HepG2 (cell line): ENCODE results near the gene CLIC4. TPM values are rescaled to one million over a fixed set of nuclear protein-coding genes. Genes with fewer than 3 reads are reported as not detected.

Experiments used
- ATAC-seq: fragments of 200-7000 bp; cut with Tn5 transposase; 3 replicates; pipeline ENCODE4 v1.9.1; 2020; ENCODE audit warnings: mild to moderate bottlenecking, moderate library complexity
- BruUV-seq: library from RNA; stranded (reverse); fragments of 400-500 nt; replicated peaks from 2 replicates; lab custom pipeline; 2021; lab: Mats Ljungman, UMichigan
- CTCF ChIA-PET: fragments of 300-600 bp; formaldehyde crosslinking; extraction: SDS; loops from one replicate; lab custom pipeline; 2021; ENCODE audit warnings: low total read pairs, inconsistent platforms, low intra/inter-chr PET ratio; lab: Yijun Ruan, JAX
- POLR2A ChIA-PET: fragments of 350-600 bp; sonication (Branson Sonifier 250); formaldehyde crosslinking; loops from one replicate; lab custom pipeline; 2020; ENCODE audit warnings: antibody characterized with exemption, inconsistent platforms; lab: Yijun Ruan, JAX
- DNase-seq: peaks from one replicate; pipeline ENCODE4 v3.0.0-alpha.2; 2015; ENCODE audit warnings: low spot score
- FAIRE-seq: peaks from 3 replicates; lab custom pipeline; 2011; peaks lifted over from hg19 to GRCh38; lab: Jason Lieb, UNC
- H2AFZ ChIP-seq: one replicate; pipeline ENCODE4 v1.6.1; 2011; ENCODE audit warnings: low read length, inconsistent platforms
- H3K27ac ChIP-seq: fragments of 300-600 bp; 3 replicates; pipeline ENCODE4 v1.8.0; 2011; ENCODE audit warnings: mixed run types, mild to moderate bottlenecking, mixed read lengths, low read length, inconsistent platforms; ENCODE audit not compliant: insufficient read depth; ENCODE audit errors: extremely low read length
- H3K27me3 ChIP-seq, 2 experiments: fragments of 200-600 bp in 1 of 2; 2 replicates in 1 of 2; 3 replicates in 1 of 2; pipeline versions ENCODE4 v1.6.0 to v1.8.0; 2011; ENCODE audit warnings: low read length in 2 of 2, mild to moderate bottlenecking in 2 of 2, moderate library complexity in 2 of 2, inconsistent platforms in 1 of 2; ENCODE audit not compliant: insufficient read depth in 2 of 2, control insufficient read depth in 1 of 2
- H3K36me3 ChIP-seq, 2 experiments: fragments of 200-600 bp in 1 of 2; replicated peaks in 1 of 2; 2 replicates in 1 of 2; 3 replicates in 1 of 2; pipeline versions ENCODE4 v1.5.1 to v1.8.0; 2011; ENCODE audit warnings: low read length in 2 of 2, inconsistent platforms in 1 of 2; ENCODE audit not compliant: insufficient read depth in 2 of 2, control insufficient read depth in 1 of 2
- H3K4me1 ChIP-seq: 2 replicates; pipeline ENCODE4 v1.5.1; 2012; ENCODE audit warnings: low read length, inconsistent platforms; ENCODE audit not compliant: insufficient read depth
- H3K4me2 ChIP-seq: 2 replicates; pipeline ENCODE4 v1.6.0; 2011; ENCODE audit warnings: low read depth, low read length, inconsistent platforms
- H3K4me3 ChIP-seq, 3 experiments: fragments of 200-600 bp in 1 of 3; sonication (generic), shearing (Covaris generic) in 1 of 3; replicated peaks in 1 of 3; 2 replicates each; pipeline ENCODE4 v1.5.1; 2011 to 2016; ENCODE audit warnings: low read length in 3 of 3, inconsistent platforms in 2 of 3, low read depth in 2 of 3, mild to moderate bottlenecking in 2 of 3, control low read depth in 1 of 3, mixed read lengths in 1 of 3; ENCODE audit not compliant: insufficient read depth in 1 of 3
- H3K79me2 ChIP-seq: one replicate; pipeline ENCODE4 v1.6.1; 2011; ENCODE audit warnings: low read length, inconsistent platforms; ENCODE audit not compliant: insufficient read depth
- H3K9ac ChIP-seq: 2 replicates; pipeline ENCODE4 v1.6.0; 2011; ENCODE audit warnings: mild to moderate bottlenecking, low read depth, low read length, inconsistent platforms; ENCODE audit not compliant: insufficient read depth
- H3K9me3 ChIP-seq: 2 replicates; pipeline ENCODE4 v1.5.1; 2012; ENCODE audit warnings: mild to moderate bottlenecking, low read length
- H4K20me1 ChIP-seq: 2 replicates; pipeline ENCODE4 v1.6.0; 2011; ENCODE audit warnings: inconsistent platforms, mild to moderate bottlenecking, low read length, moderate library complexity; ENCODE audit not compliant: insufficient read depth
- EED ChIP-seq: sonication (generic); formaldehyde crosslinking; IDR thresholded peaks from 2 replicates; pipeline ENCODE4 v1.5.0; 2020; ENCODE audit warnings: mild to moderate bottlenecking, missing genetic modification reagents
- ELF4 ChIP-seq: sonication (generic); formaldehyde crosslinking; IDR thresholded peaks from 2 replicates; pipeline ENCODE4 v1.5.0; 2020; ENCODE audit warnings: missing genetic modification reagents, mild to moderate bottlenecking, moderate library complexity, borderline replicate concordance
- HOXD1 ChIP-seq: sonication (generic); formaldehyde crosslinking; IDR thresholded peaks from 2 replicates; pipeline ENCODE4 v1.5.0; 2020; ENCODE audit warnings: missing genetic modification reagents
- JUND ChIP-seq: sonication (generic); formaldehyde crosslinking; IDR thresholded peaks from 2 replicates; pipeline ENCODE4 v1.8.0; 2022; ENCODE audit warnings: mild to moderate bottlenecking, missing genetic modification reagents
- NR3C1 ChIP-seq: sonication (generic); formaldehyde crosslinking; IDR thresholded peaks from 2 replicates; pipeline ENCODE4 v1.4.0; 2020; ENCODE audit warnings: missing genetic modification reagents
- NRL ChIP-seq: sonication (generic); formaldehyde crosslinking; IDR thresholded peaks from 2 replicates; pipeline ENCODE4 v1.5.0; 2020; ENCODE audit warnings: missing genetic modification reagents, mild to moderate bottlenecking, moderate library complexity, borderline replicate concordance
- TARDBP ChIP-seq: sonication (generic); formaldehyde crosslinking; IDR thresholded peaks from 2 replicates; pipeline ENCODE4 v1.8.0; 2022; ENCODE audit warnings: mild to moderate bottlenecking, missing genetic modification reagents
- ZNF124 ChIP-seq: sonication (generic); formaldehyde crosslinking; IDR thresholded peaks from 2 replicates; pipeline ENCODE4 v1.4.0; 2020; ENCODE audit warnings: missing genetic modification reagents
- ZNF235 ChIP-seq: sonication (generic); formaldehyde crosslinking; IDR thresholded peaks from 2 replicates; pipeline ENCODE4 v1.8.1; 2023; ENCODE audit warnings: mild to moderate bottlenecking, missing genetic modification reagents, borderline replicate concordance
- ZNF44 ChIP-seq: sonication (generic); formaldehyde crosslinking; IDR thresholded peaks from 2 replicates; pipeline ENCODE4 v1.5.1; 2020; ENCODE audit warnings: mild to moderate bottlenecking, missing genetic modification reagents
- ZNF841 ChIP-seq: sonication (generic); formaldehyde crosslinking; IDR thresholded peaks from 2 replicates; pipeline ENCODE4 v1.8.1; 2023; ENCODE audit warnings: missing genetic modification reagents, borderline replicate concordance
- WGBS: methylation state at CpG from one replicate; pipeline ENCODE4 v1.1.6; 2017; ENCODE audit warnings: low lambda C conversion rate; 5-methylcytosine and 5-hydroxymethylcytosine counted together
- in situ Hi-C: cut with HindIII; loops from 2 replicates; pipeline ENCODE4 v1.10.0; 2017; ENCODE audit warnings: low pct_unique_long_range_greater_than_20kb; ENCODE audit not compliant: extremely low pct_ligation_motif_present
- intact Hi-C: fragments of 100-400 bp; cut with micrococcal nuclease; formaldehyde crosslinking; loops from one replicate; pipeline ENCODE4 v1.10.0; 2022; ENCODE audit not compliant: unreplicated experiment
- polyA plus RNA-seq, 8 experiments: library from polyadenylated mRNA; depleted of rRNA in 3 of 8; stranded (reverse) in 7 of 8; unstranded in 1 of 8; fragments of >200 nt; fragmentation: Illumina TruSeq in 4 of 8; extraction: Trizol in 4 of 8; gene quantifications; 2 replicates each; pipeline versions ENCODE4 v1.2.1 to v1.2.3, GENCODE V29; 2011 to 2016; ENCODE audit warnings: low read depth in 4 of 8, missing spikeins in 1 of 8, mixed read lengths in 1 of 8; ENCODE audit not compliant: insufficient read depth in 1 of 8
- total RNA-seq, 5 experiments: library from RNA; depleted of rRNA; stranded (reverse); fragments of >200 nt; fragmentation: Illumina TruSeq; extraction: Trizol; gene quantifications; 2 replicates each; pipeline ENCODE4 v1.2.3, GENCODE V29; 2016; ENCODE audit warnings: low read depth in 1 of 5
- TF ChIP-seq, protein P1 (sequence below): sonication (generic); formaldehyde crosslinking; IDR thresholded peaks from 2 replicates; pipeline ENCODE4 v1.4.0; 2020; ENCODE audit warnings: low read depth, missing genetic modification reagents
- TF ChIP-seq, protein P2 (sequence below): sonication (generic); formaldehyde crosslinking; IDR thresholded peaks from 2 replicates; pipeline ENCODE4 v1.4.0; 2020; ENCODE audit warnings: missing genetic modification reagents
- TF ChIP-seq, protein P3 (sequence below): sonication (generic); formaldehyde crosslinking; IDR thresholded peaks from 2 replicates; pipeline ENCODE4 v1.4.0; 2020; ENCODE audit warnings: missing genetic modification reagents
- TF ChIP-seq, protein P4 (sequence below): sonication (generic); formaldehyde crosslinking; IDR thresholded peaks from 2 replicates; pipeline ENCODE4 v1.5.1; 2020; ENCODE audit warnings: missing genetic modification reagents, mild to moderate bottlenecking, borderline replicate concordance

Gene CLIC4
- total and polyA plus RNA-seq, 2 of the 13 experiments (the other 11 are each of a cell fraction or from before 2014, with no cell fraction given) = 23.3 to 77.4 TPM

DNA sequence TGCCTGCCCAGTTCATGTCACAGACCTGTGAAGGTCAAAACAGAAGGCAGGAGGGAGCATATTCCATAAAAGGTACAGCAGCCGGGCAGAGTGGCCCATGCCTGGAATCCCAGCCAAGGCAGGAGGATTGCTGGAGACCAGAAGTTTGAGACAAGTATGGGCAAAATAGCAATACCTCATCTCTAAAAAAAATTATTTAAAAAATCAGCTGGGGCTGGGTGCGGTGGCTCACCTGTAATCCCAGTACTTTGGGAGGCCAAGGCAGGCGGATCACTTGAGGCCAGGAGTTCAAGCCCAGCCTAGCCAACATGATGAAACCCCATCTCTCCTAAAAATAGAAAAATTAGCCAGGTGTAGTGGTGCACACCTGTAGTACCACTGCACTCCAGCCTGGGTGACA lies 120.3 kb downstream of the CLIC4 start:
- CTCF ChIA-PET = no interaction called here
- Histone ChIP-seq H3K4me1 (peaks cover 100% of the 10 kb centered on the region), H3K36me3 (no peaks in the 10 kb centered on the region), H3K4me3 (no peak overlapping the region), H3K27ac (no peak overlapping the region), H3K9me3 (no peaks in the 10 kb centered on the region), H4K20me1 (no peaks in the 10 kb centered on the region), H2AFZ (no peak overlapping the region), H3K9ac (no peak overlapping the region), H3K4me2 (peak overlapping the region; percentile 94; the same call in 1 of the 2 replicates), H3K27me3 (peaks cover 6 to 26% of the 10 kb centered on the region in 2 experiments; a peak in 2 of 5 replicates), H3K79me2 (no peaks in the 10 kb centered on the region)
- no peak for DNase-seq
- POLR2A ChIA-PET = no interaction called here
- no TSS peak for BruUV-seq
- no peak for ATAC-seq
- in situ Hi-C loops = no loop called here
- no peak for FAIRE-seq
- WGBS = 56% methylated on average over 3 of the region's 3 CpGs
- intact Hi-C loops = no loop called here
- TF ChIP-seq, protein P1, sequence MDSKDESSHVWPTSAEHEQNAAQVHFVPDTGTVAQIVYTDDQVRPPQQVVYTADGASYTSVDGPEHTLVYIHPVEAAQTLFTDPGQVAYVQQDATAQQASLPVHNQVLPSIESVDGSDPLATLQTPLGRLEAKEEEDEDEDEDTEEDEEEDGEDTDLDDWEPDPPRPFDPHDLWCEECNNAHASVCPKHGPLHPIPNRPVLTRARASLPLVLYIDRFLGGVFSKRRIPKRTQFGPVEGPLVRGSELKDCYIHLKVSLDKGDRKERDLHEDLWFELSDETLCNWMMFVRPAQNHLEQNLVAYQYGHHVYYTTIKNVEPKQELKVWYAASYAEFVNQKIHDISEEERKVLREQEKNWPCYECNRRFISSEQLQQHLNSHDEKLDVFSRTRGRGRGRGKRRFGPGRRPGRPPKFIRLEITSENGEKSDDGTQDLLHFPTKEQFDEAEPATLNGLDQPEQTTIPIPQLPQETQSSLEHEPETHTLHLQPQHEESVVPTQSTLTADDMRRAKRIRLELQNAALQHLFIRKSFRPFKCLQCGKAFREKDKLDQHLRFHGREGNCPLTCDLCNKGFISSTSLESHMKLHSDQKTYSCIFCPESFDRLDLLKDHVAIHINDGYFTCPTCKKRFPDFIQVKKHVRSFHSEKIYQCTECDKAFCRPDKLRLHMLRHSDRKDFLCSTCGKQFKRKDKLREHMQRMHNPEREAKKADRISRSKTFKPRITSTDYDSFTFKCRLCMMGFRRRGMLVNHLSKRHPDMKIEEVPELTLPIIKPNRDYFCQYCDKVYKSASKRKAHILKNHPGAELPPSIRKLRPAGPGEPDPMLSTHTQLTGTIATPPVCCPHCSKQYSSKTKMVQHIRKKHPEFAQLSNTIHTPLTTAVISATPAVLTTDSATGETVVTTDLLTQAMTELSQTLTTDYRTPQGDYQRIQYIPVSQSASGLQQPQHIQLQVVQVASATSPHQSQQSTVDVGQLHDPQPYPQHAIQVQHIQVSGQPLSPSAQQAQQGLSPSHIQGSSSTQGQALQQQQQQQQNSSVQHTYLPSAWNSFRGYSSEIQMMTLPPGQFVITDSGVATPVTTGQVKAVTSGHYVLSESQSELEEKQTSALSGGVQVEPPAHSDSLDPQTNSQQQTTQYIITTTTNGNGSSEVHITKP (CRISPR knock-in tag) = no peak
- TF ChIP-seq, protein P2, sequence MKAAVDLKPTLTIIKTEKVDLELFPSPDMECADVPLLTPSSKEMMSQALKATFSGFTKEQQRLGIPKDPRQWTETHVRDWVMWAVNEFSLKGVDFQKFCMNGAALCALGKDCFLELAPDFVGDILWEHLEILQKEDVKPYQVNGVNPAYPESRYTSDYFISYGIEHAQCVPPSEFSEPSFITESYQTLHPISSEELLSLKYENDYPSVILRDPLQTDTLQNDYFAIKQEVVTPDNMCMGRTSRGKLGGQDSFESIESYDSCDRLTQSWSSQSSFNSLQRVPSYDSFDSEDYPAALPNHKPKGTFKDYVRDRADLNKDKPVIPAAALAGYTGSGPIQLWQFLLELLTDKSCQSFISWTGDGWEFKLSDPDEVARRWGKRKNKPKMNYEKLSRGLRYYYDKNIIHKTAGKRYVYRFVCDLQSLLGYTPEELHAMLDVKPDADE (CRISPR knock-in tag) = no peak
- TF ChIP-seq TARDBP (CRISPR knock-in tag) = no peak
- TF ChIP-seq ZNF235 (CRISPR knock-in tag) = no peak
- no peak for TF ChIP-seq ZNF44 (CRISPR knock-in tag)
- no peak for TF ChIP-seq JUND (CRISPR knock-in tag)
- no peak for TF ChIP-seq ZNF124
- no peak for TF ChIP-seq ZNF841
- TF ChIP-seq NR3C1 (CRISPR knock-in tag) = no peak
- no peak for TF ChIP-seq HOXD1
- no peak for TF ChIP-seq EED
- TF ChIP-seq, protein P3, sequence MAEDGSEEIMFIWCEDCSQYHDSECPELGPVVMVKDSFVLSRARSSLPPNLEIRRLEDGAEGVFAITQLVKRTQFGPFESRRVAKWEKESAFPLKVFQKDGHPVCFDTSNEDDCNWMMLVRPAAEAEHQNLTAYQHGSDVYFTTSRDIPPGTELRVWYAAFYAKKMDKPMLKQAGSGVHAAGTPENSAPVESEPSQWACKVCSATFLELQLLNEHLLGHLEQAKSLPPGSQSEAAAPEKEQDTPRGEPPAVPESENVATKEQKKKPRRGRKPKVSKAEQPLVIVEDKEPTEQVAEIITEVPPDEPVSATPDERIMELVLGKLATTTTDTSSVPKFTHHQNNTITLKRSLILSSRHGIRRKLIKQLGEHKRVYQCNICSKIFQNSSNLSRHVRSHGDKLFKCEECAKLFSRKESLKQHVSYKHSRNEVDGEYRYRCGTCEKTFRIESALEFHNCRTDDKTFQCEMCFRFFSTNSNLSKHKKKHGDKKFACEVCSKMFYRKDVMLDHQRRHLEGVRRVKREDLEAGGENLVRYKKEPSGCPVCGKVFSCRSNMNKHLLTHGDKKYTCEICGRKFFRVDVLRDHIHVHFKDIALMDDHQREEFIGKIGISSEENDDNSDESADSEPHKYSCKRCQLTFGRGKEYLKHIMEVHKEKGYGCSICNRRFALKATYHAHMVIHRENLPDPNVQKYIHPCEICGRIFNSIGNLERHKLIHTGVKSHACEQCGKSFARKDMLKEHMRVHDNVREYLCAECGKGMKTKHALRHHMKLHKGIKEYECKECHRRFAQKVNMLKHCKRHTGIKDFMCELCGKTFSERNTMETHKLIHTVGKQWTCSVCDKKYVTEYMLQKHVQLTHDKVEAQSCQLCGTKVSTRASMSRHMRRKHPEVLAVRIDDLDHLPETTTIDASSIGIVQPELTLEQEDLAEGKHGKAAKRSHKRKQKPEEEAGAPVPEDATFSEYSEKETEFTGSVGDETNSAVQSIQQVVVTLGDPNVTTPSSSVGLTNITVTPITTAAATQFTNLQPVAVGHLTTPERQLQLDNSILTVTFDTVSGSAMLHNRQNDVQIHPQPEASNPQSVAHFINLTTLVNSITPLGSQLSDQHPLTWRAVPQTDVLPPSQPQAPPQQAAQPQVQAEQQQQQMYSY (CRISPR knock-in tag) = no peak
- no peak for TF ChIP-seq NRL (CRISPR knock-in tag)
- TF ChIP-seq, protein P4, sequence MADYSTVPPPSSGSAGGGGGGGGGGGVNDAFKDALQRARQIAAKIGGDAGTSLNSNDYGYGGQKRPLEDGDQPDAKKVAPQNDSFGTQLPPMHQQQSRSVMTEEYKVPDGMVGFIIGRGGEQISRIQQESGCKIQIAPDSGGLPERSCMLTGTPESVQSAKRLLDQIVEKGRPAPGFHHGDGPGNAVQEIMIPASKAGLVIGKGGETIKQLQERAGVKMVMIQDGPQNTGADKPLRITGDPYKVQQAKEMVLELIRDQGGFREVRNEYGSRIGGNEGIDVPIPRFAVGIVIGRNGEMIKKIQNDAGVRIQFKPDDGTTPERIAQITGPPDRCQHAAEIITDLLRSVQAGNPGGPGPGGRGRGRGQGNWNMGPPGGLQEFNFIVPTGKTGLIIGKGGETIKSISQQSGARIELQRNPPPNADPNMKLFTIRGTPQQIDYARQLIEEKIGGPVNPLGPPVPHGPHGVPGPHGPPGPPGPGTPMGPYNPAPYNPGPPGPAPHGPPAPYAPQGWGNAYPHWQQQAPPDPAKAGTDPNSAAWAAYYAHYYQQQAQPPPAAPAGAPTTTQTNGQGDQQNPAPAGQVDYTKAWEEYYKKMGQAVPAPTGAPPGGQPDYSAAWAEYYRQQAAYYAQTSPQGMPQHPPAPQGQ (CRISPR knock-in tag) = no peak
- TF ChIP-seq ELF4 (CRISPR knock-in tag) = no peak
